ENCODE data around the gene CCNY.
"Not testable (repeated sequence)": the region's sequence is repeated elsewhere in the genome, so short reads cannot be mapped to it uniquely, and the experiment has no call there.

CCNY gene

GRCh38 chr10:35493196-35494118 lies 157.1 kb downstream of the CCNY start:
- DNase-seq, result no peak

- no peak for DNase-seq
Measured at GRCh38 chr10:35495521-35496119, 159.3 kb downstream of the CCNY start.

- DNase-seq, result no peak
Measured at GRCh38 chr10:35497909-35498308, 161.6 kb downstream of the CCNY start.

- no peak for DNase-seq
Measured at GRCh38 chr10:35498693-35499092, 162.4 kb downstream of the CCNY start.

GRCh38 chr10:35501923-35502322 lies 165.6 kb downstream of the CCNY start:
- no peak for DNase-seq

GRCh38 chr10:35502692-35503091 lies 166.4 kb downstream of the CCNY start:
- no peak for DNase-seq

- DNase-seq, result no peak
Measured at GRCh38 chr10:35503578-35503977, 167.3 kb downstream of the CCNY start.

- no peak for DNase-seq
Measured at GRCh38 chr10:35504132-35504531, 167.8 kb downstream of the CCNY start.

GRCh38 chr10:35505241-35505873 lies 169.0 kb downstream of the CCNY start:
- DNase-seq, result no peak

GRCh38 chr10:35506741-35507140 lies 170.4 kb downstream of the CCNY start:
- no peak for DNase-seq

- DNase-seq, result no peak
Measured at GRCh38 chr10:35507519-35508109, 171.3 kb downstream of the CCNY start.

- no peak for DNase-seq
Measured at GRCh38 chr10:35508647-35509046, 172.3 kb downstream of the CCNY start.

- DNase-seq, result no peak
Measured at GRCh38 chr10:35510891-35511290, 174.6 kb downstream of the CCNY start.

- no peak for DNase-seq
Measured at GRCh38 chr10:35511647-35512046, 175.3 kb downstream of the CCNY start.

- no peak for DNase-seq
Measured at GRCh38 chr10:35516102-35516670, 179.9 kb downstream of the CCNY start.

- no peak for DNase-seq
Measured at GRCh38 chr10:35517431-35518181, 181.3 kb downstream of the CCNY start.

GRCh38 chr10:35518187-35518586 lies 181.9 kb downstream of the CCNY start:
- DNase-seq, result not testable (repeated sequence)

GRCh38 chr10:35520996-35521395 lies 184.7 kb downstream of the CCNY start:
- no peak for DNase-seq

GRCh38 chr10:35523670-35524225 lies 187.4 kb downstream of the CCNY start:
- no peak for DNase-seq

GRCh38 chr10:35526746-35527145 lies 190.4 kb downstream of the CCNY start:
- no peak for DNase-seq

- DNase-seq, result no peak
Measured at GRCh38 chr10:35532141-35532540, 195.8 kb downstream of the CCNY start.

GRCh38 chr10:35533565-35533964 lies 197.3 kb downstream of the CCNY start:
- no peak for DNase-seq

Measured in right hindlimb (tissue), 1 donor.